GM12878 (cell line): ENCODE data around the gene MARVELD1. TPM values are rescaled to one million over a fixed set of nuclear protein-coding genes. Genes with fewer than 3 reads are reported as not detected.

ENCODE experiments used
- ATAC-seq: fragments of 200-7000 bp; cut with Tn5 transposase; 3 replicates; pipeline ENCODE4 v1.9.1; 2020; ENCODE audit warnings: mild to moderate bottlenecking, moderate library complexity
- BruUV-seq: library from RNA; stranded (reverse); fragments of 400-500 nt; replicated peaks from 2 replicates; lab custom pipeline; 2021; lab: Mats Ljungman, UMichigan
- CTCF ChIA-PET: fragments of 300-600 bp; sonication (Branson Sonifier 250); formaldehyde crosslinking; extraction: SDS; loops from one replicate; lab custom pipeline; 2021; ENCODE audit warnings: inconsistent platforms; lab: Yijun Ruan, JAX
- POLR2A ChIA-PET: fragments of 350-600 bp; formaldehyde crosslinking; extraction: SDS; loops from one replicate; lab custom pipeline; 2021; ENCODE audit warnings: inconsistent platforms; lab: Charles Lee
- RAD21 ChIA-PET: fragments of 300-600 bp; sonication (Branson Sonifier 250); formaldehyde crosslinking; loops from one replicate; lab custom pipeline; 2023; ENCODE audit warnings: antibody characterized with exemption; ENCODE audit not compliant: unreplicated experiment; lab: Charles Lee
- SMC1A ChIA-PET: fragments of 300-600 bp; sonication (Branson Sonifier 250); formaldehyde crosslinking; loops from one replicate; lab custom pipeline; 2023; ENCODE audit not compliant: unreplicated experiment, uncharacterized antibody; lab: Charles Lee
- DNase-seq: peaks from one replicate; pipeline ENCODE4 v3.0.0-alpha.2; 2011; ENCODE audit warnings: low read depth, low spot score
- FAIRE-seq: peaks from 3 replicates; lab custom pipeline; 2011; peaks lifted over from hg19 to GRCh38; lab: Jason Lieb, UNC
- H2AFZ ChIP-seq: 2 replicates; pipeline ENCODE4 v1.6.0; 2011; ENCODE audit warnings: low read depth, low read length, control low read depth; ENCODE audit not compliant: control insufficient read depth
- H3K27ac ChIP-seq: 2 replicates; pipeline ENCODE4 v1.5.1; 2011; ENCODE audit warnings: control low read depth; ENCODE audit not compliant: control insufficient read depth, insufficient read depth
- H3K27me3 ChIP-seq, 2 experiments: replicated peaks in 1 of 2; 2 replicates each; pipeline versions ENCODE4 v1.6.0 to v1.6.1; 2011; ENCODE audit warnings: low read length in 1 of 2; ENCODE audit not compliant: control insufficient read depth in 2 of 2, insufficient read depth in 2 of 2
- H3K36me3 ChIP-seq, 2 experiments: 2 replicates each; pipeline ENCODE4 v1.5.1; 2011; ENCODE audit warnings: low read length in 1 of 2; ENCODE audit not compliant: control insufficient read depth in 2 of 2, insufficient read depth in 2 of 2
- H3K4me1 ChIP-seq: 2 replicates; pipeline ENCODE4 v1.6.1; 2011; ENCODE audit warnings: mild to moderate bottlenecking, low read length, moderate library complexity, mixed read lengths; ENCODE audit not compliant: control insufficient read depth, insufficient read depth
- H3K4me2 ChIP-seq: 2 replicates; pipeline ENCODE4 v1.6.0; 2011; ENCODE audit warnings: control low read depth; ENCODE audit not compliant: control insufficient read depth, insufficient read depth
- H3K4me3 ChIP-seq: fragments of 200-600 bp; sonication (generic); 2 replicates; pipeline ENCODE4 v1.5.1; 2016
- H3K79me2 ChIP-seq: 2 replicates; pipeline ENCODE4 v1.6.0; 2011; ENCODE audit warnings: low read length; ENCODE audit not compliant: control insufficient read depth, insufficient read depth
- H3K9ac ChIP-seq: 2 replicates; pipeline ENCODE4 v1.8.0; 2011; ENCODE audit warnings: low read length, control low read depth, mixed read lengths; ENCODE audit not compliant: control insufficient read depth, insufficient read depth
- H3K9me3 ChIP-seq: replicated peaks from 3 replicates; pipeline ENCODE4 v1.5.1; 2011; ENCODE audit warnings: mild to moderate bottlenecking, low read length; ENCODE audit not compliant: control insufficient read depth, insufficient read depth
- H4K20me1 ChIP-seq: 2 replicates; pipeline ENCODE4 v1.6.0; 2011; ENCODE audit not compliant: control insufficient read depth, insufficient read depth
- CEBPB ChIP-seq, 2 experiments: fragments of 150-350 bp in 1 of 2; IDR thresholded peaks; 2 replicates each; pipeline ENCODE4 v1.6.1; 2012 to 2014; ENCODE audit warnings: low read depth in 2 of 2, low read length in 2 of 2, borderline replicate concordance in 1 of 2, inconsistent platforms in 1 of 2
- CEBPZ ChIP-seq: fragments of 150-350 bp; IDR thresholded peaks from 2 replicates; pipeline ENCODE4 v1.6.1; 2016; ENCODE audit warnings: low read depth, low read length
- EZH2 ChIP-seq: IDR thresholded peaks from 2 replicates; pipeline ENCODE4 v1.6.1; 2012; ENCODE audit warnings: low read depth, mild to moderate bottlenecking, control low read depth, inconsistent platforms, low read length, borderline replicate concordance; ENCODE audit not compliant: control insufficient read depth
- FOXK2 ChIP-seq: fragments of 450-650 bp; IDR thresholded peaks from 2 replicates; pipeline ENCODE4 v1.6.1; 2017; ENCODE audit warnings: mild to moderate bottlenecking, moderate library complexity
- FOXM1 ChIP-seq: IDR thresholded peaks from 2 replicates; pipeline ENCODE4 v1.6.1; 2012; ENCODE audit warnings: low read depth, mild to moderate bottlenecking, inconsistent platforms, low read length, moderate library complexity
- HDGF ChIP-seq: fragments of 450-650 bp; IDR thresholded peaks from 2 replicates; pipeline ENCODE4 v1.6.1; 2016; ENCODE audit warnings: antibody characterized with exemption
- MYC ChIP-seq: IDR thresholded peaks from 2 replicates; pipeline ENCODE4 v1.6.1; 2011; ENCODE audit warnings: mild to moderate bottlenecking, low read length, moderate library complexity, inconsistent platforms; ENCODE audit not compliant: insufficient read depth, insufficient replicate concordance, insufficient read length, severe bottlenecking
- NR2C1 ChIP-seq: fragments of 450-650 bp; IDR thresholded peaks from 2 replicates; pipeline ENCODE4 v1.6.1; 2017; ENCODE audit warnings: antibody characterized with exemption, mild to moderate bottlenecking, moderate library complexity
- RB1 ChIP-seq: fragments of 450-650 bp; formaldehyde crosslinking; IDR thresholded peaks from 2 replicates; pipeline ENCODE4 v1.6.1; 2017; ENCODE audit warnings: mild to moderate bottlenecking, borderline replicate concordance
- RELA ChIP-seq: fragments of 450-650 bp; IDR thresholded peaks from 2 replicates; pipeline ENCODE4 v1.8.0; 2014; ENCODE audit warnings: borderline replicate concordance; ENCODE audit not compliant: partially characterized antibody
- REST ChIP-seq: IDR thresholded peaks from 2 replicates; pipeline ENCODE4 v1.6.1; 2012; ENCODE audit warnings: mild to moderate bottlenecking, low read depth, low read length
- RUNX3 ChIP-seq: IDR thresholded peaks from 2 replicates; pipeline ENCODE4 v1.6.1; 2012; ENCODE audit warnings: low read length, inconsistent platforms
- SMARCA5 ChIP-seq: fragments of 450-650 bp; IDR thresholded peaks from 2 replicates; pipeline ENCODE4 v1.6.1; 2017; ENCODE audit warnings: mild to moderate bottlenecking
- ZNF24 ChIP-seq: fragments of 450-650 bp; IDR thresholded peaks from 2 replicates; pipeline ENCODE4 v1.6.1; 2017; ENCODE audit warnings: antibody characterized with exemption, mild to moderate bottlenecking
- WGBS: methylation state at CpG from one replicate; pipeline ENCODE4 v1.1.6; 2016; ENCODE audit warnings: low lambda C conversion rate; ENCODE audit not compliant: insufficient replicate concordance, insufficient coverage; ENCODE audit errors: missing lambda C conversion rate; 5-methylcytosine and 5-hydroxymethylcytosine counted together
- in situ Hi-C: fragments of 300-500 bp; cut with MboI; formaldehyde crosslinking; loops from 9 replicates; pipeline ENCODE4 v1.14.3; 2018; ENCODE audit warnings: mixed read lengths
- intact Hi-C: fragments of 100-400 bp; cut with micrococcal nuclease; formaldehyde crosslinking; loops from one replicate; pipeline ENCODE4 v1.14.2; 2022; ENCODE audit not compliant: unreplicated experiment
- polyA plus RNA-seq, 11 experiments: library from polyadenylated mRNA; depleted of rRNA in 4 of 11; unstranded in 6 of 11; stranded (reverse) in 5 of 11; fragments of >200 nt; fragmentation: Nextera tagmentation in 4 of 11; fragmentation: Illumina TruSeq in 1 of 11; extraction: Ambion mirVana in 4 of 11; extraction: Trizol in 1 of 11; gene quantifications; 1 replicate in 1 of 11; 2 replicates in 10 of 11; pipeline versions ENCODE4 v1.2.1 to v1.2.3, GENCODE V29; 2011 to 2016; ENCODE audit warnings: inconsistent platforms in 2 of 11, missing spikeins in 2 of 11, low read depth in 1 of 11
- total RNA-seq, 4 experiments: library from RNA; depleted of rRNA in 3 of 4; stranded (reverse); fragments of >200 nt in 3 of 4; fragmentation: Illumina TruSeq in 1 of 4; extraction: Trizol in 1 of 4; gene quantifications; 2 replicates each; pipeline versions ENCODE4 v1.2.1 to v1.2.3, GENCODE V29; 2013 to 2021

Gene MARVELD1
- total and polyA plus RNA-seq, 10 of the 15 experiments (the other 5 are each of a cell fraction or from before 2014, with no cell fraction given): 0.54 to 8.4 (median 3.2) TPM

GRCh38 chr10:97684866-97685394 is 28.6 kb upstream of the MARVELD1 start:
- FAIRE-seq (no peak), DNase-seq (no peak), ATAC-seq (no peak)
- intact Hi-C loops: no loop called here
- ChIA-PET RAD21 (no interaction called here), POLR2A (no interaction called here), SMC1A (interaction anchor here (4.3 to 5.9 kb wide), 2 partner anchors 19 to 51 kb away, joined by 21 to 38 read pairs; partner anchors contain the start of gene ZFYVE27), CTCF (interaction anchor here (0.6 to 11.3 kb wide), 7 partner anchors 9 to 60 kb away, joined by 3 to 124 read pairs (median 16); partner anchors contain the start of gene ZFYVE27)
- H3K9me3 ChIP-seq: no peaks in the 10 kb centered on the region
- no peak overlapping the region for H3K9ac ChIP-seq
- no peaks in the 10 kb centered on the region for H4K20me1 ChIP-seq
- no peak overlapping the region for H3K4me3 ChIP-seq
- H3K27ac ChIP-seq: no peak overlapping the region
- no peak overlapping the region for H2AFZ ChIP-seq
- peaks cover 18% of the 10 kb centered on the region for H3K4me1 ChIP-seq
- no peaks in the 10 kb centered on the region for H3K36me3 ChIP-seq
- no peaks in the 10 kb centered on the region for H3K79me2 ChIP-seq
- WGBS: 75% methylated on average over 5 of the region's 5 CpGs
- H3K4me2 ChIP-seq: peak overlapping the region; percentile 2; the same call in 1 of the 2 replicates
- no peak for TF ChIP-seq CEBPB (IDR thresholded peaks at IDR 0.05; ENCODE audit: borderline replicate concordance in 1 of 2, low read depth in 2 of 2, low read length in 2 of 2)
- TF ChIP-seq RELA: no peak
- no peak for TF ChIP-seq CEBPZ
- TF ChIP-seq HDGF: no peak
- no peak for TF ChIP-seq EZH2
- TF ChIP-seq FOXM1: no peak
- no peak for TF ChIP-seq SMARCA5
- no peak for TF ChIP-seq FOXK2
- no peak for TF ChIP-seq ZNF24
- no peak for TF ChIP-seq REST
- no peak for TF ChIP-seq MYC
- no peak for TF ChIP-seq RB1
- no peak for TF ChIP-seq NR2C1
- no peak for TF ChIP-seq RUNX3
- H3K27me3 ChIP-seq: no peaks in the 10 kb centered on the region; a peak in 1 of 4 replicates
- no TSS peak for BruUV-seq
- in situ Hi-C loops: no loop called here
